Uterus (tissue), 4 donors: Measurements from ENCODE around the gene LAMP5. TPM values are rescaled to one million over a fixed set of nuclear protein-coding genes. Genes with fewer than 3 reads are reported as not detected.

ENCODE experiments used
- DNase-seq, 2 donors: peaks; one replicate each; pipeline ENCODE4 v3.0.0-alpha.2; 2019 to 2020
- H3K27ac ChIP-seq, 2 donors: fragments of 200-600 bp; sonication (generic); 1 replicate in 1 of 2; 2 replicates in 1 of 2; pipeline ENCODE4 v1.5.1; 2016 to 2018
- H3K27me3 ChIP-seq, 2 donors: fragments of 200-600 bp; sonication (generic); one replicate each; pipeline ENCODE4 v1.5.1; 2018 to 2019; ENCODE audit warnings: control low read depth in 1 of 2
- H3K36me3 ChIP-seq, 2 donors: fragments of 200-600 bp; sonication (generic); one replicate each; pipeline ENCODE4 v1.5.1; 2019; ENCODE audit warnings: control low read depth in 1 of 2
- H3K4me1 ChIP-seq, 2 donors: fragments of 200-600 bp; sonication (generic); one replicate each; pipeline ENCODE4 v1.5.1; 2018 to 2019; ENCODE audit warnings: control low read depth in 1 of 2
- H3K4me3 ChIP-seq, 2 donors: fragments of 200-600 bp; sonication (generic); 1 replicate in 1 of 2; 2 replicates in 1 of 2; pipeline ENCODE4 v1.5.1; 2018 to 2019; ENCODE audit warnings: mild to moderate bottlenecking in 1 of 2
- H3K9me3 ChIP-seq, 2 donors: fragments of 200-600 bp; sonication (generic); one replicate each; pipeline ENCODE4 v1.5.1; 2019; ENCODE audit warnings: control low read depth in 1 of 2
- POLR2A ChIP-seq, 2 donors: fragments of 450-650 bp; IDR thresholded peaks; one replicate each; pipeline ENCODE4 v1.6.1; 2016; ENCODE audit warnings: antibody characterized with exemption in 2 of 2, mild to moderate bottlenecking in 1 of 2, moderate library complexity in 1 of 2
- intact Hi-C: fragments of 100-400 bp; cut with DNase I; formaldehyde crosslinking; loops from one replicate; pipeline ENCODE4 v1.15.1; 2023; ENCODE audit warnings: low total_unique reads
- total RNA-seq, 4 donors: library from RNA; depleted of rRNA in 3 of 4; stranded (reverse); fragments of >200 nt in 3 of 4; gene quantifications; one replicate each; pipeline versions ENCODE4 v1.1.0 to v1.2.4, GENCODE V29; 2014 to 2023
- TF ChIP-seq, protein P1 (sequence below), 4 experiments: fragments of 200-600 bp in 2 of 4; fragments of 450-650 bp in 2 of 4; sonication (generic) in 2 of 4; IDR thresholded peaks; one replicate each; pipeline ENCODE4 v1.5.1; 2016 to 2019; ENCODE audit warnings: antibody characterized with exemption in 4 of 4, mild to moderate bottlenecking in 2 of 4, moderate library complexity in 1 of 4
- donor health status: DM: yes; HTN: yes; CAD: no.

LAMP5 gene
- total RNA-seq, 4 donors from 2014 or later = 0.43 to 6.8 TPM; not detected in 2

GRCh38 chr20:9503526-9504245 lies 10.7 kb upstream of the LAMP5 start:
- Histone ChIP-seq H3K4me1 (no peaks in the 10 kb centered on the region), H3K4me3 (no peak overlapping the region), H3K27me3 (no peaks in the 10 kb centered on the region), H3K27ac (no peak overlapping the region), H3K36me3 (no peaks in the 10 kb centered on the region), H3K9me3 (no peaks in the 10 kb centered on the region)
- intact Hi-C loops = no loop called here
- TF ChIP-seq, protein P1, sequence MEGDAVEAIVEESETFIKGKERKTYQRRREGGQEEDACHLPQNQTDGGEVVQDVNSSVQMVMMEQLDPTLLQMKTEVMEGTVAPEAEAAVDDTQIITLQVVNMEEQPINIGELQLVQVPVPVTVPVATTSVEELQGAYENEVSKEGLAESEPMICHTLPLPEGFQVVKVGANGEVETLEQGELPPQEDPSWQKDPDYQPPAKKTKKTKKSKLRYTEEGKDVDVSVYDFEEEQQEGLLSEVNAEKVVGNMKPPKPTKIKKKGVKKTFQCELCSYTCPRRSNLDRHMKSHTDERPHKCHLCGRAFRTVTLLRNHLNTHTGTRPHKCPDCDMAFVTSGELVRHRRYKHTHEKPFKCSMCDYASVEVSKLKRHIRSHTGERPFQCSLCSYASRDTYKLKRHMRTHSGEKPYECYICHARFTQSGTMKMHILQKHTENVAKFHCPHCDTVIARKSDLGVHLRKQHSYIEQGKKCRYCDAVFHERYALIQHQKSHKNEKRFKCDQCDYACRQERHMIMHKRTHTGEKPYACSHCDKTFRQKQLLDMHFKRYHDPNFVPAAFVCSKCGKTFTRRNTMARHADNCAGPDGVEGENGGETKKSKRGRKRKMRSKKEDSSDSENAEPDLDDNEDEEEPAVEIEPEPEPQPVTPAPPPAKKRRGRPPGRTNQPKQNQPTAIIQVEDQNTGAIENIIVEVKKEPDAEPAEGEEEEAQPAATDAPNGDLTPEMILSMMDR (IDR thresholded peaks at IDR 0.05) = no peak
- TF ChIP-seq POLR2A (IDR thresholded peaks at IDR 0.05) = no peak
- no peak for DNase-seq

GRCh38 chr20:9506280-9506821 lies 8.0 kb upstream of the LAMP5 start:
- Histone ChIP-seq H3K36me3 (no peaks in the 10 kb centered on the region), H3K27ac (no peak overlapping the region), H3K4me3 (no peak overlapping the region), H3K27me3 (no peaks in the 10 kb centered on the region), H3K4me1 (no peaks in the 10 kb centered on the region), H3K9me3 (no peaks in the 10 kb centered on the region)
- DNase-seq = no peak
- TF ChIP-seq, protein P1 (IDR thresholded peaks at IDR 0.05) = no peak
- TF ChIP-seq POLR2A (IDR thresholded peaks at IDR 0.05) = no peak
- intact Hi-C loops = no loop called here

DNA sequence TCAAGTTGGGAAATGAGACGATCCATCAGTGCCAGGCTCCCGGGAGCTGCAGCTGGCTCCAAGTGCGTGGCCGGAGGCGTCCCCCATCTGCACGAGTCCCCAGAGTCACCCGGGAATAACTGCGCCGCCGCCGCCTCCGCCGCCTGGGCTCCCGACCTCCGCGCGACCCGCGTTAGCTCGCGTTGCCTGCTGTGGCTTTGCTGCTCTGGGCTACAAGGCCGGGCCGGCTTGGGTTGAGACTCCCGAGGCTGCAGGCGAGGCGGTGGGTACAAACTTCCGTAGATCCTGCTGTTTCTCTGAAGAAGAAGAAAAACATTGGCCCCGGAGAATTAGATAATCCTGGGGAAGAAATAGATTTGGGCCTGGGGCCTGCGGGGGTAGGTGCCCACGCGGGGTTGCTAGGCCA lies 7.4 kb upstream of the LAMP5 start:
- H3K27me3 ChIP-seq = peaks cover 0 to 2% of the 10 kb centered on the region in 2 donors
- no peaks in the 10 kb centered on the region for H3K4me1 ChIP-seq
- H3K4me3 ChIP-seq = no peak overlapping the region
- intact Hi-C loops = no loop called here
- DNase-seq = no peak
- no peaks in the 10 kb centered on the region for H3K36me3 ChIP-seq
- H3K27ac ChIP-seq = no peak overlapping the region
- no peak for TF ChIP-seq POLR2A (IDR thresholded peaks at IDR 0.05)
- TF ChIP-seq, protein P1 (IDR thresholded peaks at IDR 0.05) = no peak
- no peaks in the 10 kb centered on the region for H3K9me3 ChIP-seq

GRCh38 chr20:9507544-9508239 lies 6.7 kb upstream of the LAMP5 start:
- Histone ChIP-seq H3K4me3 (no peak overlapping the region), H3K27ac (no peak overlapping the region), H3K4me1 (no peaks in the 10 kb centered on the region), H3K9me3 (no peaks in the 10 kb centered on the region), H3K36me3 (no peaks in the 10 kb centered on the region), H3K27me3 (peaks cover 0 to 8% of the 10 kb centered on the region in 2 donors)
- intact Hi-C loops = no loop called here
- no peak for DNase-seq
- TF ChIP-seq, protein P1 (IDR thresholded peaks at IDR 0.05) = no peak
- no peak for TF ChIP-seq POLR2A (IDR thresholded peaks at IDR 0.05)

DNA sequence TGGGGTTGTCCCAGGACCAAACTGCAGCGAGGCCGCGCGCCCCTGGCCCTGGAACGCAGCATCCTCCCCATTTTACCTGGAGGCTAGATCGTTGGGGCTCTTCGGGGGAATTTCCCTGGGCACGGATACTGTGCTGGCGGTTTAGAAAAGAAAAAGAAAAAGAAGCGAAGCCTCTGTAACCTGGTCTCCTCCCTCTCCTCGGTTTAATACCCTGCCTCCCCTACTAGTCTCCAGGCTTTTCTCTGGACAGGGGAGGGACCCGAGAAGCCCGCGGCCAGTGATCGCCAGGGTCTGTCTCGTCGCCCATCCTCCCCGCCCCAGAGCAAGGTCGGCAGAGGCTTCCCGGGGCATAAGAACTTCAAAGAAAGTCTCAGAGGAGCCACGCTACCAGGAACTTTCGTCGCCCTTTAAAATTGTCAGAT lies 6.1 kb upstream of the LAMP5 start:
- H3K27ac ChIP-seq = no peak overlapping the region
- no peaks in the 10 kb centered on the region for H3K9me3 ChIP-seq
- no peak overlapping the region for H3K4me3 ChIP-seq
- no peaks in the 10 kb centered on the region for H3K4me1 ChIP-seq
- intact Hi-C loops = no loop called here
- TF ChIP-seq, protein P1 (IDR thresholded peaks at IDR 0.05) = no peak
- TF ChIP-seq POLR2A (IDR thresholded peaks at IDR 0.05) = no peak
- no peak for DNase-seq
- no peaks in the 10 kb centered on the region for H3K36me3 ChIP-seq
- H3K27me3 ChIP-seq = peaks cover 0 to 8% of the 10 kb centered on the region in 2 donors
